ENCODE data around the gene CDC25A.
"Not testable (repeated sequence)": the region's sequence is repeated elsewhere in the genome, so short reads cannot be mapped to it uniquely, and the experiment has no call there.

Gene CDC25A

DNA sequence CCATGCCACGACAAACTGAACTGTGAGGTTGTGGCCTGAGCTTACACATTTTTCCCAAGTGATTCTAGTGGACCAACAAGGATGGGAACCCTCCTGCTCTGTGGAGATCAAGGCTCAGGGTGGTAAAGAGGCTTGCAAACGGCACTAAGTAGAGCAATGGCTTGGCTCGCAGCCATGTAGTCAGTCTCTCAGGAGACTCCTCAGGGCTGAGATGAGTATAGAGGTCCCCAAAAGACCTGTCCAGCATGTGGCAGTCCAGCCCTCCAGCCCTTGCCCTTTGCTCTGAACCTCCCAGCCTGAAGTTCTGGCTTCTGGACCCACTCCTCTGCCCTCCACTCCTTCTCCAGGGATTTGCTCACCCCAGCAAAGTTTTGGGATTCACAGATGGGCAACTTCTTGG, 26.8 kb upstream of the CDC25A start:
- H3K4me1 Mint-ChIP-seq (ENCODE audit: low read depth) = no peaks in the 10 kb centered on the region
- H3K36me3 Mint-ChIP-seq (ENCODE audit: low read depth) = no peaks in the 10 kb centered on the region
- no peak for DNase-seq
- no peaks in the 10 kb centered on the region for H3K9me3 Mint-ChIP-seq
- no peaks in the 10 kb centered on the region for H3K27me3 Mint-ChIP-seq
- no peak overlapping the region for H3K27ac Mint-ChIP-seq
- H3K4me3 Mint-ChIP-seq = no peak overlapping the region

DNA sequence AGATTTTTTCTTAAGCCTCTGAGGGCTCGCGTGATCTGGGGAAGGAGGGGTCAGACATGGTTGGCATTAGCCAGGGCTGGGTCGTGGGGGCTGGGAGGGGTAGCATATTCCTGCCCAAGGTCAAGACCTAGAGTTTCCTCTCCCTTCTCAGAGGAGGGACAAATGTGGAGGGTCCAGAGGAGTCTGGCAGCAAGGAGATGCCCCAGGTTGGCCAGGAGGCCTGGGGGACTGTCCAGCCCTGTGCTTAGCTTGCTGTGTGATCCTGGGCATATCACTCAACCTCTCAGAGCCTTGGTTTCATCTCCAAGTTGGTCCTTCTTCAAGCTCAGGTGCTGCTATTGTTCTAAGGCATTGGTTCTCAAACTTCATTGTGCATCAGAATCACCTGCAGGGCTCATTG, 26.0 kb upstream of the CDC25A start:
- no peak overlapping the region for H3K27ac Mint-ChIP-seq
- no peaks in the 10 kb centered on the region for H3K36me3 Mint-ChIP-seq (ENCODE audit: low read depth)
- DNase-seq = no peak
- no peaks in the 10 kb centered on the region for H3K27me3 Mint-ChIP-seq
- H3K4me1 Mint-ChIP-seq (ENCODE audit: low read depth) = no peaks in the 10 kb centered on the region
- no peaks in the 10 kb centered on the region for H3K9me3 Mint-ChIP-seq
- no peak overlapping the region for H3K4me3 Mint-ChIP-seq

DNA sequence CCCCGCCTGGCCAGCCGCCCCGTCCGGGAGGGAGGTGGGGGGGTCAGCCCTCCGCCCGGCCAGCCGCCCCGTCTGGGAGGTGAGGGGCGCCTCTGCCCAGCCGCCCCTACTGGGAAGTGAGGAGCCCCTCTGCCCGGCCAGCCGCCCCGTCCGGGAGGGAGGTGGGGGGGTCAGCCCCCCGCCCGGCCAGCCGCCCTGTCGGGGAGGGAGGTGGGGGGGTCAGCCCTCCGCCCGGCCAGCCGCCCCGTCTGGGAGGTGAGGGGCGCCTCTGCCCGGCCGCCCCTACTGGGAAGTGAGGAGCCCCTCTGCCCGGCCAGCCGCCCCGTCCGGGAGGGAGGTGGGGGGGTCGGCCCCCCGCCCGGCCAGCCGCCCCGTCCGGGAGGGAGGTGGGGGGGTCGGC, 23.6 kb upstream of the CDC25A start:
- not testable (repeated sequence) for H3K36me3 Mint-ChIP-seq (ENCODE audit: low read depth); H3K27ac Mint-ChIP-seq; DNase-seq; H3K4me1 Mint-ChIP-seq (ENCODE audit: low read depth); H3K27me3 Mint-ChIP-seq; H3K9me3 Mint-ChIP-seq; H3K4me3 Mint-ChIP-seq

DNA sequence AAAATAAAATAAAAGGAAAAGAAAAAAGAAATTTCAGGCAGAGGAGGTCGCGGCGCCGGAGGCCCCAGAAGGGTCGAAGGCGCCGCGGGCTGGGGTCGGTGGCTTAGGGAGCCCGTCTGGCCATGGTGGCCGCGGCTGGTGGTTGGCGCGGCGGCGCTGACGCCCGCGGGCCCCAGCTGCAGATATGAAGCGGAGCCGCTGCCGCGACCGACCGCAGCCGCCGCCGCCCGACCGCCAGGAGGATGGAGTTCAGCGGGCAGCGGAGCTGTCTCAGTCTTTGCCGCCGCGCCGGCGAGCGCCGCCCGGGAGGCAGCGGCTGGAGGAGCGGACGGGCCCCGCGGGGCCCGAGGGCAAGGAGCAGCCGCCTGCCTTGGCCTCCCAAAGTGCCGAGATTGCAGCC, 22.3 kb upstream of the CDC25A start:
- not testable (repeated sequence) for H3K4me1 Mint-ChIP-seq (ENCODE audit: low read depth); H3K36me3 Mint-ChIP-seq (ENCODE audit: low read depth); H3K27ac Mint-ChIP-seq; H3K27me3 Mint-ChIP-seq; DNase-seq; H3K4me3 Mint-ChIP-seq; H3K9me3 Mint-ChIP-seq

DNA sequence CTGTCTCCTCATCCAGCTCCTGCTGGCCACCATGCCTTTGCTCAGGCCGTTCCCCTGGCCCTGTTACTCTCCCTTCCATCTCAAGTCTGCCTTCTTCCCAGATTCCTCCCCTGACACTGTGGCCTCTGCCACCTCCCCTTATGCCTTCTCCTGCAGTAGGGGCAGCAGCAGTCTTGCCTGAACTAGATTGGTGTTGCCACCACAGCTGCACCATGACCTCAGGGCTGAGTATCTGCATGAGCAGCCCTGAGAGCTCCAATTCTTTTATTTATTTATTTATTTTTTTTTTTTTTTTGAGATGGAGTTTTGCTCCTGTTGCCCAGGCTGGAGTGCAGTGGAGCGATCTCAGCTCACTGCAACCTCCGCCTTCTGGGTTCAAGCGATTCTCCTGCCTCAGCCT, 21.2 kb upstream of the CDC25A start:
- Mint-ChIP-seq H3K4me3 (no peak overlapping the region), H3K27ac (no peak overlapping the region), H3K36me3 (ENCODE audit: low read depth) (no peaks in the 10 kb centered on the region), H3K9me3 (no peaks in the 10 kb centered on the region), H3K4me1 (ENCODE audit: low read depth) (no peaks in the 10 kb centered on the region), H3K27me3 (no peaks in the 10 kb centered on the region)
- no peak for DNase-seq

DNA sequence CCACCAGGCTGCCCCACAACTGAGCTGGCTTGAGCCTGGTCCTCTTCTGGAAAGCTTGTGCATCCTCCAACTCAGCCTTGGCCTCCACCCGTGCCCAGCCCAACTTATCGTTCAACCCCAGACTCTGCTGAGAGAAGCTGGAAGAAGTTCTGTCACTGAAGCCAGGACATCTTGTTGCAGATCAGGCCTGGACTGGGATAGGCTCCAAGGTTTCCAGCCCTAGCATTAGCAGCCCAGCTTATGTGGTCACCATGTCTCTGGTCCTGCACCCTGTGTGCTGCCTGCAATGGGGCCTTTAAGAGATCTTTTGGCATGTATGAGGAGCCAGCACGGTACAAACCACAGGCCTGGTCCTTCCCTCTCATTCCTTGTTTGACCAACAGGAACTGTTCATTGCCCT, 19.9 kb upstream of the CDC25A start:
- no peaks in the 10 kb centered on the region for H3K27me3 Mint-ChIP-seq
- H3K4me3 Mint-ChIP-seq = no peak overlapping the region
- no peaks in the 10 kb centered on the region for H3K9me3 Mint-ChIP-seq
- DNase-seq = no peak
- no peaks in the 10 kb centered on the region for H3K4me1 Mint-ChIP-seq (ENCODE audit: low read depth)
- H3K36me3 Mint-ChIP-seq (ENCODE audit: low read depth) = no peaks in the 10 kb centered on the region
- no peak overlapping the region for H3K27ac Mint-ChIP-seq

DNA sequence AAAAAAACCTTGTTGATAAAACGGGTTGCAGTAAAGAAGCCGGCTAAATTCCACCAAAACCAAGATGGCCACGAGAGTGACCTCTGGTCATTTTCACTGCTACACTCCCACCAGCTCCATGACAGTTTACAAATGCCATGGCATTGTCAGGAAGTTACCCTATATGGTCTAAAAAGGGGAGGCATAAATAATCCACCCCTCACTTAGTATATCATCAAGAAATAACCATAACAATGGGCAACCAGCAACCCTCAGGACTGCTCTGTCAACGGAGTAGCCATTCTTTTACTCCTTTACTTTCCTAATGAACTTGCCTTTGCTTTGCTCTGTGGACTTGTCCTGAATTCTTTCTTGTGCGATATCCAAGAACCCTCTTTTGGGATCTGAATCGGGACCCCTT, 14.4 kb upstream of the CDC25A start:
- H3K36me3 Mint-ChIP-seq (ENCODE audit: low read depth) = no peaks in the 10 kb centered on the region
- no peaks in the 10 kb centered on the region for H3K9me3 Mint-ChIP-seq
- H3K4me3 Mint-ChIP-seq = no peak overlapping the region
- no peak for DNase-seq
- H3K27ac Mint-ChIP-seq = no peak overlapping the region
- no peaks in the 10 kb centered on the region for H3K27me3 Mint-ChIP-seq
- no peaks in the 10 kb centered on the region for H3K4me1 Mint-ChIP-seq (ENCODE audit: low read depth)

DNA sequence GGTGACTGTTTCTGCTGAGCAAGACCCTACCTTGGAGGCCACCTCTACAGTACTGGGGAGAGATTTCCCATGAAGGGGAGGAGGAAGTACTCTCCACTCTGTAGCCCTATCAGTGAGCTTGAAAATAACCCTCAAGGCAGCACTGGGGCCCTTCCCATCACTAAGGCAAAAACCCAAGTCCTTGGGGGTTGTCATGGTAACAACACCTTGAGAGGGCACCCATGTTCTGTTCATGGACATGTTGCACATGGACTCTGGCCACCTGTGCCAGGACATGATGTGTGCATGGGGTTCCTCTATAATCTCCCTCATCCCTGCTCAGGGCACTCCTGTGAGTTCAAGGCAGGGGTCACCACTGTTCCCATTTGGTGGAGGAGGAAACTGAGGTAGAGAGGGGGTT, 10.9 kb upstream of the CDC25A start:
- DNase-seq = no peak
- Mint-ChIP-seq H3K36me3 (ENCODE audit: low read depth) (no peaks in the 10 kb centered on the region), H3K4me3 (no peak overlapping the region), H3K27ac (no peak overlapping the region), H3K4me1 (ENCODE audit: low read depth) (no peaks in the 10 kb centered on the region), H3K9me3 (no peaks in the 10 kb centered on the region), H3K27me3 (no peaks in the 10 kb centered on the region)

DNA sequence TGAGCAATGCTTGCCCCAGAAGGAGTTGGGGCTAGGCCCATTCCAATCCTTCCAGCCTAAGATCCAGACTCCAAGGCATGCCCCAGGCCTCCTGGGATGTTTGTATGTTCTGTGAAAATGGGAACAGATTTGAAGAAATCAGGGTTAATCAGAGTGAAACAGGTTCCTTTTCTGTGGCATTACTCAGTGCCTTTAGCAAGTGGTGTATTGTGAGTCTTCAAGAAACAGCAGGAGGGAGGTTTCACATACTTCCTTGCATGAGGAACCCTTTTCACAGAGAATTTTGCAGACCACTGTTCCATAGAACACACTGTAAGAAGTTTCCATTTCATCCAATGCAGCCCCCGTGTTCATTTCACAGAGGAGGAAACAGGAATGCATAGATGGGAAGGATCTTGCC, 8.4 kb upstream of the CDC25A start:
- no peak overlapping the region for H3K27ac Mint-ChIP-seq
- no peaks in the 10 kb centered on the region for H3K27me3 Mint-ChIP-seq

DNA sequence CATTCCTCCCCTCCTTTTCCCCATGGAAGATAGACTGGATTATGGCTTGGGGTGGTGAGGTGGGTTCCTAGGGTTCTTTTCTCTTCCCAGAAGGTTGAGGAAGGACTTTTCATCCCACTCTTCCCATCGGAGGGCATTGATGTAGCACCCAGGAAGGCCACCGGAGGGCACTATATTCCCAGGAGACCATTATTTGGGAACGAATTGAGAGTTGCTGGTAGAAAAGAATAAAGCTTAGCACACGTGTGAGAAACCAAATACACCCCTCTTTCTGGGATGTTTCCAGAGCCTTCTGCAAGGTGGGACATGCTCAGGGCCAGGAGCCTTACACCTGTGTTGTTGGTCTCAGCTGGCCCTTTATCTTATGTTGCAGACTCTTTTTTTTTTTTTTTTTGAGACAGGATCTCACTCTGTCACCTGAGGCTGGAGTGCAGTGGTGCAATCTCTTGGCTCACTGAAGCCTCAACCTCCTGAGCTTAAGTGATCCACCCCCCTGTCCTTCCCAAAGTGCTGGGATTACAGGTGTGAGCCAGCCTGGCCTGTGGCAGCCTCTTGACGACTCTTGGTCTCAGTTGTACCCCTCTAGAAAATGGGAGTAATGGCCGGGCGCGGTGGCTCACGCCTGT, 6.3 kb upstream of the CDC25A start:
- Mint-ChIP-seq H3K4me3 (no peak overlapping the region), H3K36me3 (ENCODE audit: low read depth) (no peaks in the 10 kb centered on the region)

More for the DNA sequence above, 8.4 kb upstream of the CDC25A start:
- H3K4me1 Mint-ChIP-seq (ENCODE audit: low read depth) = no peaks in the 10 kb centered on the region
- DNase-seq = no peak
- no peaks in the 10 kb centered on the region for H3K36me3 Mint-ChIP-seq (ENCODE audit: low read depth)
- no peaks in the 10 kb centered on the region for H3K9me3 Mint-ChIP-seq
- no peak overlapping the region for H3K4me3 Mint-ChIP-seq

DNA sequence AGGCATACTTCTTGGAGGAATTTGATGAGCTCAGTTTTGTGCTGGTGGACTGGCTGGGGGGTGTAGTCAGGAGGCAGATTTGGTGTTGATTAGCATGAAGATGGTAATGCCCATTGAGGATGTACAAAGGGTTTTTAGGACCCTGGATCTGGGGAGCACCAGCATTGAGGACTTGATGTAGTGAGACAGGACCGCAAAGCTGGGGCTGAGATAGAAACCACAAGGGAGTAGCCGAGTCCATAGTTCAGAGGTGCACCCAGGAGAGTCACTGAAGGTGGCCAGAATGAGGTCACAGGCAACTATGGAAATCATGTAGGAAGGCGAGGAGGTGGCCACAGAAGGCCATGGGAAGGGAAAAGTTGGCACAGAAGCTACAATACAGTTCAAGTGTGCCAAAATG, 2.7 kb upstream of the CDC25A start:
- peaks cover 9% of the 10 kb centered on the region for H3K27me3 Mint-ChIP-seq
- H3K27ac Mint-ChIP-seq = no peak overlapping the region
- H3K4me1 Mint-ChIP-seq (ENCODE audit: low read depth) = peaks cover 18% of the 10 kb centered on the region
- H3K4me3 Mint-ChIP-seq = no peak overlapping the region
- H3K36me3 Mint-ChIP-seq (ENCODE audit: low read depth) = peaks cover 15% of the 10 kb centered on the region
- no peak for DNase-seq
- no peaks in the 10 kb centered on the region for H3K9me3 Mint-ChIP-seq

More for the DNA sequence above, 6.3 kb upstream of the CDC25A start:
- Mint-ChIP-seq H3K9me3 (no peaks in the 10 kb centered on the region), H3K27ac (no peak overlapping the region), H3K27me3 (no peaks in the 10 kb centered on the region), H3K4me1 (ENCODE audit: low read depth) (no peaks in the 10 kb centered on the region)
- no peak for DNase-seq

DNA sequence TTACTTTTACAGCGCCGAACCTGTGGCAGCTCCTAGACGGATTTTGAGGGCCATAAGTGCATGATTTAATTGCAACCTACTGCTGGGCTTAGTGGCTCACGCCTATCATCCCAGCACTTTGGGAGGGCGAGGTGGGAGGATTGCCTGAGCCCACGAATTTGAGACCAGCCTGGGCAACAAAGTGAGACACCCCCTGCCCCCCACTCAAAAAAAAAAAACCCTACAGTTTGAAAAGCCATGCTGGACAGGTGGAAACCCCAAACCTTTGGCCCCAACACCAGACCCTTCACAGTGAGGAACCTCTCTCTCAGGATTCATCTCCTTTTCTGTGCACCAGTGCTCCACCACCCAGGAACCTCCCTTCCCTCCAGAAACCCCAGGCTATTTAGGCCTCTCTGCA, 1.1 kb upstream of the CDC25A start:
- no peak for DNase-seq
- no peaks in the 10 kb centered on the region for H3K9me3 Mint-ChIP-seq
- peaks cover 31% of the 10 kb centered on the region for H3K36me3 Mint-ChIP-seq (ENCODE audit: low read depth)
- H3K27ac Mint-ChIP-seq = no peak overlapping the region
- peaks cover 16% of the 10 kb centered on the region for H3K27me3 Mint-ChIP-seq
- H3K4me1 Mint-ChIP-seq (ENCODE audit: low read depth) = peaks cover 26% of the 10 kb centered on the region
- no peak overlapping the region for H3K4me3 Mint-ChIP-seq

DNA sequence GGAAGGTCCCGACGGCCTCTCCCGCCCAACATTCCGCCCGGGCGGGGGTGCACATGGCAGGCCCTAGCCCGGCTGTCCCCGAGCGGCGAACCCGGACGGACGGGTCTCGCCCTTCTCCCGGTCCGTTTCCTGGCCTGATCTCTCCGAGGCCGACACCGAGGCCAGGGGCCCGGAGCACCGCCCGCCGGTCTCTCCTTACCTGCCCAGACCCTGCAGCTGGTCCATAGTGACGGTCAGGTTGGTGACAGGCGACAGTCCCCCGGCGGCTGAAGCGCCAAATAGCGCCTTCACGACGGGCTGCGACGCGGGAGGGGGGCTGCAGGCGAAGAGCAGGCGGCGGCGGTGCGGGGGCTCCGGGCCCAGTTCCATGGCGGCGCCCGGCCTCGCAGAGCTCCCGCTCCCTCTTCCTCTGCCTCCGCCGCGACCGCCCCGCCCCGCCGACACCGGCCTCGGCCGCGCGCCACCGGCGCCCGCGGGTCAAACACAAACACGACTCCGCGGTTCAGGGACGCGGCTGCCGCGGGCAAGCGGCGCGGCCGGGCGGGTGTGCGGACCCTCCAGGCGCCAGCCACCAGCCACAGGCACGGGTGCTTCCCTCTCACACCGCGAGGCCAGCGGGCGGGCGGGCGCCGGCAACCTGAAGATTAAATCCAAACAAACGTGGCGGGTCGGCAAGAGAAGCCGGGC, 495 bp downstream of the CDC25A start:
- peaks cover 47% of the 10 kb centered on the region for H3K36me3 Mint-ChIP-seq (ENCODE audit: low read depth)
- DNase-seq = no peak
- H3K4me1 Mint-ChIP-seq (ENCODE audit: low read depth) = peaks cover 26% of the 10 kb centered on the region
- peaks cover 16% of the 10 kb centered on the region for H3K27me3 Mint-ChIP-seq
- H3K27ac Mint-ChIP-seq = peak overlapping the region; percentile 83
- H3K9me3 Mint-ChIP-seq = no peaks in the 10 kb centered on the region
- H3K4me3 Mint-ChIP-seq = peak overlapping the region; percentile 91

DNA sequence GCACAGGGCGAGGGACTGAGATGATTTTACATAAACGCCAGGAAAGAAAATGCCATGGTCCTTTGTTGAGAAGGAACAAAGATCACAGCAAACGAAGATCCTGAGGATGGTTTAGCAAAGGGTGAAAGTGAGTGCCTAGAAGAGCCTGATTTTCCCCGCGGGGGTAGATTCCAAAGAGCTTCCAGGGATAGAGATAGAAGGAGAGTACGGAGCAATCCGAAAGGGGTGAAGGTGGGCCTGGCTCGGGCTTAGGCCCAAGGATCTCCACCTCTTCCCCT, 977 bp downstream of the CDC25A start:
- DNase-seq = no peak
- peaks cover 26% of the 10 kb centered on the region for H3K4me1 Mint-ChIP-seq (ENCODE audit: low read depth)
- H3K27me3 Mint-ChIP-seq = peaks cover 16% of the 10 kb centered on the region
- H3K9me3 Mint-ChIP-seq = no peaks in the 10 kb centered on the region
- H3K4me3 Mint-ChIP-seq = peak overlapping the region; percentile 91
- peaks cover 52% of the 10 kb centered on the region for H3K36me3 Mint-ChIP-seq (ENCODE audit: low read depth)
- H3K27ac Mint-ChIP-seq = peak overlapping the region; percentile 79

DNA sequence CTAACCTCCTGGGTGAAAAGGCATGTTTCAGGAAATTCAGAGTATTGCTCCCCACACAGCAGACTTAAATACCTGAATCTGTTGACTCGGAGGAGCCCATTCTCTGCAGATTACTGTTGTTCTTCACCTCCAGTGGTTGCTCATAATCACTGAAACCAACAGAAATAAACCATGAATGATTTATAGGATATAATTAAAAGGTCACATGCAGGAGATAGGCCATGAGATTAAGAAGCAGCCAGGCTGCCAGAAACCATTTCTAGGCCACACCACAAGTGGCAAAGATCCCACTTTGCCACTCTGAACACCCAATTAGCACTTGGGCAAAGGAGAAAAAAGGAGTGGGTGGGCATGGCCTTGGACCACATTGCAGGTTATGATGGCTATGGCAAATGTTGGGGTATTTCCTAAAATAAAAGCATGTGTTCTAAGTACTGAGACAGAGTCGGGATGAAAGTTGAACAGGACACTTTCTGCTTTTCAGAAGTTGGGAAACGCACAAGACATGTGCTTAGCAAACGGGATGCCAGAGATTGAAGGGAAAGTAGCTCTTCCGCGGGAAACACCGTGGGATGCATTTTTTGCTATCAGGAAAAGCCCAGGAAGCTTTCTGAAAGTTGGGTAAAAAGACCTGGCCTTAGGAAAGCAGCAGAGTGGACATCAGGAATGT, 1.5 kb downstream of the CDC25A start:
- Mint-ChIP-seq H3K9me3 (no peaks in the 10 kb centered on the region), H3K4me3 (peak overlapping the region; percentile 91), H3K27ac (peak overlapping the region; percentile 79), H3K36me3 (ENCODE audit: low read depth) (peaks cover 57% of the 10 kb centered on the region), H3K4me1 (ENCODE audit: low read depth) (peaks cover 26% of the 10 kb centered on the region), H3K27me3 (peaks cover 16% of the 10 kb centered on the region)
- no peak for DNase-seq
